ENCODE data around the gene SP110. TPM values are rescaled to one million over a fixed set of nuclear protein-coding genes. Genes with fewer than 3 reads are reported as not detected.

The SP110 gene
- total and polyA plus RNA-seq, 8 donors: 22.9 to 48.4 (median 39.3) TPM

- ATAC-seq (peak; percentile 5), DNase-seq (no peak)
- no peaks in the 10 kb centered on the region for H3K9me3 ChIP-seq
- H3K36me3 ChIP-seq: peaks cover 0 to 15% of the 10 kb centered on the region in 2 donors
- H3K4me1 ChIP-seq: peaks cover 0 to 60% of the 10 kb centered on the region in 2 donors
- TF ChIP-seq, protein P1, sequence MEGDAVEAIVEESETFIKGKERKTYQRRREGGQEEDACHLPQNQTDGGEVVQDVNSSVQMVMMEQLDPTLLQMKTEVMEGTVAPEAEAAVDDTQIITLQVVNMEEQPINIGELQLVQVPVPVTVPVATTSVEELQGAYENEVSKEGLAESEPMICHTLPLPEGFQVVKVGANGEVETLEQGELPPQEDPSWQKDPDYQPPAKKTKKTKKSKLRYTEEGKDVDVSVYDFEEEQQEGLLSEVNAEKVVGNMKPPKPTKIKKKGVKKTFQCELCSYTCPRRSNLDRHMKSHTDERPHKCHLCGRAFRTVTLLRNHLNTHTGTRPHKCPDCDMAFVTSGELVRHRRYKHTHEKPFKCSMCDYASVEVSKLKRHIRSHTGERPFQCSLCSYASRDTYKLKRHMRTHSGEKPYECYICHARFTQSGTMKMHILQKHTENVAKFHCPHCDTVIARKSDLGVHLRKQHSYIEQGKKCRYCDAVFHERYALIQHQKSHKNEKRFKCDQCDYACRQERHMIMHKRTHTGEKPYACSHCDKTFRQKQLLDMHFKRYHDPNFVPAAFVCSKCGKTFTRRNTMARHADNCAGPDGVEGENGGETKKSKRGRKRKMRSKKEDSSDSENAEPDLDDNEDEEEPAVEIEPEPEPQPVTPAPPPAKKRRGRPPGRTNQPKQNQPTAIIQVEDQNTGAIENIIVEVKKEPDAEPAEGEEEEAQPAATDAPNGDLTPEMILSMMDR (IDR thresholded peaks at IDR 0.05): no peak
- H3K4me3 ChIP-seq: peak overlapping the region; percentile 63 to 82
- H3K27ac ChIP-seq: peak overlapping the region; percentile 78 to 88
- intact Hi-C loops (cut with DNase I): no loop called here
- no peaks in the 10 kb centered on the region for H3K27me3 ChIP-seq
Measured at GRCh38 chr2:230220347-230220969, 674 bp upstream of the SP110 start.

- peak overlapping the region in 1 of 2 donors; percentile 88 for H3K27ac ChIP-seq
- H3K4me3 ChIP-seq: peak overlapping the region in 1 of 2 donors; percentile 82
- ATAC-seq: peak; percentile 31
Measured at GRCh38 chr2:230218421-230218820, 1.4 kb downstream of the SP110 start.

DNA sequence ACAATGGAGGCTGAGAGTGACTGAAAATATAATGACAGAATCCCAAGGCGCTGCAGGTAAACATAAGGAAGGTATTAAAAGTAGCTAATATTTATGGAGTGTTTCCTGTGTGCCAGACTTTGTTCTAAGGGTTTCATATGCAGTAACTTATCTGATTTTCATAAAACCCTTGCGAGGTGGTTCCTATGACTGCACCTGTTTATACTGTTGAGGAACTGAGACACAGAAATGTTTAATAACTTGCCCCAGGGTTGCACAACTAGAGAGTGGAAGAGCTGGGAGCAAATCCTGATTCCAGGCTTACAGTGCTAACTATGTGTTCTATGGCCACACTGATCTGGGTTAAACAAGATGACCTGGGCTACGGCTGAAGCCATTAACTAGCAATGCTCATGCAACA lies 2.4 kb downstream of the SP110 start:
- Histone ChIP-seq H3K9me3 (no peaks in the 10 kb centered on the region), H3K4me3 (no peak overlapping the region), H3K36me3 (peaks cover 0 to 45% of the 10 kb centered on the region in 2 donors), H3K4me1 (peaks cover 0 to 46% of the 10 kb centered on the region in 2 donors), H3K27me3 (no peaks in the 10 kb centered on the region), H3K27ac (no peak overlapping the region)
- TF ChIP-seq, protein P1 (IDR thresholded peaks at IDR 0.05): no peak
- ATAC-seq (no peak), DNase-seq (no peak)
- intact Hi-C loops (cut with DNase I): no loop called here

More at GRCh38 chr2:230218421-230218820, 1.4 kb downstream of the SP110 start:
- Histone ChIP-seq H3K27me3 (no peaks in the 10 kb centered on the region), H3K4me1 (peaks cover 0 to 46% of the 10 kb centered on the region in 2 donors), H3K9me3 (no peaks in the 10 kb centered on the region), H3K36me3 (peaks cover 0 to 35% of the 10 kb centered on the region in 2 donors)
- TF ChIP-seq, protein P1 (IDR thresholded peaks at IDR 0.05): no peak
- intact Hi-C loops (cut with DNase I): no loop called here
- DNase-seq: no peak

- DNase-seq: no peak
- Histone ChIP-seq H3K4me1 (peaks cover 0 to 46% of the 10 kb centered on the region in 2 donors), H3K4me3 (no peak overlapping the region), H3K27ac (no peak overlapping the region), H3K36me3 (peaks cover 0 to 54% of the 10 kb centered on the region in 2 donors), H3K9me3 (no peaks in the 10 kb centered on the region), H3K27me3 (no peaks in the 10 kb centered on the region)
- no peak for ATAC-seq
- TF ChIP-seq, protein P1 (IDR thresholded peaks at IDR 0.05): no peak
- intact Hi-C loops (cut with DNase I): no loop called here
Measured at GRCh38 chr2:230216489-230216888, 3.3 kb downstream of the SP110 start.

DNA sequence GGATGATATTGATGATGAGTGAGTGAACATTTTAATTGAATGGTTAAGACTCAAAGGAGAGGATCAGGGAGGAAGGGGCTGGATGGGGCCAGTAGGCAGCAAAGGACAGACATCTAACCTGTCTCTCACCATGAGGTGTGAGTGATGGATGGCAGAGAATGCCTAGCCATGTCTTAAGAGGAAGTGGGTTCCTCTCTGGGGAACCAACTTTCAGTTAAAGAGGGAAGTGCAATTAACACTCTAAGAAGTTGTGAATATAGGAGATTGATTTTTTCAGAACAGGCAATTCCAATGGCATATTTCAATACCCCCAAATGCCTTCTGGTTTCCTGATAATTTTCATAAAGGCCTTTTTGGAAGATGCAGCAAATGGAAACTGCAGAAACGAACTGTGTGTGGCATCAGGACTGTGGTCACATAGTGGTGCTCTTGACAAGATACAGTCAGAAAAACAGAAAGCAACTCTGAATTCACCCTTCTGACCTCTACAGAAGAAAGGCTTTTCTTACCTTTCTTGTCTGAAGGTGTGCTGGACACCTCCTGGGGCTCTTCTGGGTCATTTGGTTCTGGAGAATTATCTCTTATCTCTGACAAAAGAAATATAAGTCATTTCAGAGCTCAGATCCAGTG lies 10.2 kb downstream of the SP110 start:
- Histone ChIP-seq H3K4me1 (peaks cover 0 to 34% of the 10 kb centered on the region in 2 donors), H3K36me3 (peaks cover 0 to 100% of the 10 kb centered on the region in 2 donors), H3K27me3 (no peaks in the 10 kb centered on the region), H3K4me3 (no peak overlapping the region), H3K27ac (peak overlapping the region in 1 of 2 donors; percentile 66), H3K9me3 (no peaks in the 10 kb centered on the region)
- ATAC-seq (no peak), DNase-seq (no peak)
- intact Hi-C loops (cut with DNase I): no loop called here
- TF ChIP-seq, protein P1 (IDR thresholded peaks at IDR 0.05): no peak
